CD4-positive, alpha-beta T cell treated with Interleukin-17A for 1 hour (primary cell): ENCODE data around the gene TPT1.

Source experiments
- DNase-seq: peaks from one replicate; pipeline ENCODE4 v3.0.0-alpha.2; 2020

Gene TPT1

GRCh38 chr13:45333251-45333976 lies 7.6 kb downstream of the TPT1 start:
- DNase-seq, result no peak

- no peak for DNase-seq
These were observed 8.2 kb downstream of the TPT1 start for GRCh38 chr13:45332831-45333219.

GRCh38 chr13:45332036-45332830 lies 8.8 kb downstream of the TPT1 start:
- DNase-seq, result no peak

GRCh38 chr13:45331692-45332035 lies 9.3 kb downstream of the TPT1 start:
- DNase-seq, result no peak

DNA sequence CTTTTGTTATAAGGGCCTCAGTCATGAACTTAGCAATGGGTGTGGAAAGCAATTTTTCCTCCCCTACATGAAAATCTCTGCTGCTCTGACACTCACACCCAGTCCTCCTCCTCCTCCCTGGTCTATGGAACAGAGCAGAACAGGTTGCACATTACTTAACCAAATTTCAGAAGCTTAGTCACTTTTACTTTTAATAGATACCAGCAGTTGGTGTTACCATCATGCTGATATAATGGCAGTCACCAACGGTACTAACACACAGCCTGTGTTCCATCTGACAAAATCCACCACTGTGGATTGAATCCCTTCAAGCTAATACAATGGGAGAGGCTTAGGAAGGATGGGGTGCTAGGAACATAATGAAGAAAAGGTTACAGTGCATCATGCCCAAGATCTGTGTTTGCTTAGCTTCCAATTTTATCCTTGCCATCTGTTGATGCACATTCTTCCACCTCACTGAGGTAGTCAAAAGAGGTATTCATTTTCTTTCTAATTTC lies 9.8 kb downstream of the TPT1 start:
- no peak for DNase-seq

DNA sequence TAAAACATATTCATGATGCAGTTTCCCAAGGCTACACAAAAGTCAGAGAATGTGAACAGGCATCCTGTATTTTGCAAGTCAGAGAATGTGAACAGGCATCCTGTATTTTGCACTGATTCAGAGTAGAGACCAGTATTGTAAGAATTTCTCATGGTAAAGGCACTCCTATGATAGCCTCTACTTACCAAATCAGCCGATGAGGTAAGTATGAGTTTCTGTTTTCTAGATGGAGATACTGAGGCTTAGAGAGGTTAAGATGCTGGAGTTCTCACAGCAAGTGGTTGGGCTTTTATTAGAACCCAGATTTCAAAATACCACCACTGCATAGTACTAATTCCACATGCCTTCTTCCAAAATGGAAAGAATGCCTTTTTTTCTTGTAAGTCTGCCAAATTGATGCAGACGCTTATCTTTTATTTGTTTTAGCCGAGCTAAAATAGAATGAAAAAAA lies 12.3 kb downstream of the TPT1 start:
- DNase-seq, result no peak

DNA sequence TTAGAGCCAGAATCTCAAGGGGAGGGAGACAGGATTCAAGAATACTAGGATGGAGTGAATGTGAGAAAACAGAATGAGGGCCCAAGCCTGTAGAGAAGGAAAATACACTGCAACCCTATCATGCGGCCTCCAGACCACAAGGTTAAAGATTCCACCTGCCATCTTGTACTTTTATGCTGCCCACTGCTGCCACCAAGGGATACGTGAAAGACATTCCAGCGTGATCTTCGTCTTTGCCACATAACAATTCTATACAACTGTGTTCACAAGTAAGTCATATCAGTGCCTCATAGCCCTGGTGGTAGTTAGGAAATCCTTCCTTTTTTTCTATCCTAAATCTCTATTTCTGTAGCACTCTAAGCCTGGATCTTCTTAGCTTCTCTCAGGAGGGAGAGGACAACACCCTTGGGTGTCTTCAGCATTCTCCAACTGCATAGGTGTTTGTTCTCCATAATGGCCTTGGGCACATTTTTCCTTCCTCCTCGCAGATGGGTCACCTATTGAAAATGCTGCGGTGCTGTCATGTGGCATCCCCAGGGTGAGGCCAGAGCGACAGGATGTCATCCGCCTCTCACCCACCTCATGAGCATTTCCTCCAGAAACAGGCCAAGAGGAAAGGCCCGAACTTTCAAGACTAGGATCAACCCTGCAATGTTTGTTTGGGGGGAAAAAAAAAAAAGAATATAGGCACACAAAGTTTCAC lies 13.6 kb downstream of the TPT1 start:
- DNase-seq, result no peak

DNA sequence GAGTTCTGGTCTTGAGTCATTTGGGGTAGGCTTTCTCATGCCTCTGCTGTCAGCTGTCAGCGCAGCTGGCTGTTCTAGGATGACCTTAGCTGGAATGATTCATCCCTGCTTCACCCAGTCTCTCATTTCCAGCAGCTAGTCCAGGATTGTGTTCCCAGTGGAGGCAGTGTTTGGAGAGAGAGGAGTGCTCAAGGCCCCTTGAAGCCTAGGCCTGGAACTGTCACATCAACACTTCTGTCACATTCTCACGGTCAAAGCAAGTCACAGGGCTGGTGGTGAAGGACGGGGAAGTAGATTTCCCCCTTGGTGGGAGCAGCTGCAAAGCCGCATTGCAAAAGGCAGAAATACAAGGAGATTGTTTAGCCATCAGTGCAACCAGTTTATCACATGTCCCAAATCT lies 15.2 kb downstream of the TPT1 start:
- no peak for DNase-seq

DNA sequence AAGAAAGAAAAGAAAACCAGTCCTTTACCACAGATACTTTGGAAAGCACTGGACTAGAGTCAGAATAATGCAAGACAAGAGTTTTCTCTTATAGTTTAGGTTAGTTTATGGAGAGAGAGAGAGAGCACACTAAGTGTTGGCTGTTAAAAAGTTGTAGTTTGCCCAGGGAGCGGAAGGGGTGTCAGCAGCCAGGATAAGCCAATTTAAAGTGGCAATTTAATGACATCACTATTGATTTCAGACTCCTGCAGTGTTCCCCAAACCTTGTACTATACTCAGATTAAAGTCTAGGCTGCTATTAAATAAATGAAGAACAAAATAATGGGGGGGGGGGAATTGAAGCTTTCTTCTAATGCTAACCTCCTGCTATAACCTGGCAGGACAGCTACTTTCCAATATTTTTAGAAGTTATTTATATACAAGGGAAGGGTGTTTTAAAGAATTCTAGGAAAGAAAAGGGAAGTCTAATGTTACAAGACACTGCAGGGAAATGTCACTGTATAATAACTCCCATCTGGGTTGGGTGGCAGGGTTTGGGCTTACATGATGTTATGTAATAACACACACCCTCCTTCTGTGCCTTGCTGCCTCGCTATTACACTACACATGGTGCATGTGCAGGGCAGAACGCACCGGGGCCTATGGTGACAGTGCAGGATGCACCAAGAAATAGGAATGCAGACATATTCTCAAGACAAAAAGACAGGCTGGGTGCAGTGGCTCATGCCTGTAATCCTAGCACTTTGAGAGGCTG lies 19.9 kb downstream of the TPT1 start:
- DNase-seq, result no peak

- no peak for DNase-seq
These were observed 24.0 kb downstream of the TPT1 start for GRCh38 chr13:45316996-45317395.

GRCh38 chr13:45316338-45316737 lies 24.6 kb downstream of the TPT1 start:
- no peak for DNase-seq

DNA sequence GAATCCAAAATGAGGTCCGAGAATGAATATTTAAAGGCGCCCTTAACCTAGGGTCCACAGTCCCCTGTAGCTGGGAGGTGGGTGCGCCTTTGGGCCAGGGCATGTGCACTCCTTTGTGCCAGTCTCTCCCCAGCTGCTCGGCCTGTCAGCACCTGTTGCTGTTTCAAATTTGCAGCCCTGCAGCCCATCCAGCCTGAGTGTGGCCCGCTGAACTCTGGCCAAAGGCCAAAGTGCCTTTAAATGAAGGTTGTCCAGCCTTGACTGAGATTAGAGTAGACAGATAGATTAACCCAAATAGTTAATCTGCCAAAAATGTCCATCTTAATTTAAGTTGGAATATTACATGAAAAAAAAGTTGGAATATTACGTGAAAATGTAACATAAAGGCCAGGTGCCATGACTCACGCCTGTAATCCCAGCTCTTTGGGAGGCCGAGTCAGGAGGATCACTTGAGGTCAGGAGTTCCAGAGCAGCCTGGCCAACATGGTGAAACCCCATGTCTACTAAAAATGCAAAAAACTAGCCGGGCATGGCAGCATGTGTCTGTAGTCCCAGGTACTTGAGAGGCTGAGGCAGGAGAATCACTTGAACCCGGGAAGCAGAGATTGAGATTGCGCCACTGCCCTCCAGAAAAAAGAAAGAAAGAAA lies 25.3 kb downstream of the TPT1 start:
- DNase-seq, result no peak

DNA sequence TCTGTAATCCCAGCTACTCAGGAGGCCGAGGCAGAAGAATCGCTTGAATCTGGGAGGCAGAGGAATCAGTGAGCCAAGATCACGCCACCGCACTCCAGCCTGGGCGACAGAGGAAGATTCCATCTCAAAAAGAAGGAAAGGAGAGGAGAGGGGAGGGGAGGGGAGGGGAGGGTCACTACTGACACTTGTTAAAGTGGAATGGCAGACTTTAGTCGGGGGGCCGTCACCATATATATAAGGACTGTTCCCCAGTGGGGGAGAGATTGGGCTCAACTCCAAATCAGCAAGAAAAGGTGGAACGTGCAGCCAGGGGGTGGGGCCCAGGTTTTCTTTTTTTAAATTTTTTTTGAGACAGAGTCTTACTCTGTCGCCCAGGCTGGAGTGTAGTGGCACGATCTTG lies 26.2 kb downstream of the TPT1 start:
- no peak for DNase-seq

DNA sequence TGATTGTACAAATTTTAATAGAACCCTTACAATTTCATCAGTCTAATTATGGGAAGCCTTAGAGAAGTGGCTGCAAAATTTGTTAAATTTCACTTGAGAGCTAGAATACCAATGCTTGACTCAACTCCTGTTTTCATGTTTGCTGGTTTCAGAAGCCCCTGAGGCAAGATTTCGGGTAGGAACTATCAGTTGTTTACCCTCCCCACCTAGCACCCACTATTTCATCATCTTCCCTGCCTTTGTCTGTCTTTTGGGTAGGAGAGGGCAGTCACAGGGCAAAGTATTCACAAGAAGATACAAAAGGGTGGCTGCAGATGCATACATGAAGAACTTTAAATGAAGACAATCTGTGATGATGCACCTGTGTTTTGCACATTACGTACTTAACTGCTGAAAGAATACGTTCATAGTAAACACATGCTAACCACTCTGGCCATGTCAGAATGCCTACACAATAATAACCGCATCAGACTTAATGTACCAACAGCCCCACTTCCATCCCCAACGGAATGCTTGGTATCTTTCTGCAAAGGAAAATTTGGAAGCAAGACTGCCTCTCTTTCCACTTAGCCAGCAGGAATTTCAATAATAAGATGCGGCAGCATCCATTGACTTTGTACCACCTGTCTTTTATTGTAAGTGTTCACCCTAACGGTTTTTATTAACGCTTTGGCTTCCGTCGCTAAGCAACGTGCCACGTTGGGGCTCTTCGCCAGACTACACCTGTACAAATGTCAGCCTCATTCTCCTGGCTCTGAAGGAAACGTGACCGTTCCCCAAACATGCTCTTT lies 30.4 kb downstream of the TPT1 start:
- no peak for DNase-seq

DNA sequence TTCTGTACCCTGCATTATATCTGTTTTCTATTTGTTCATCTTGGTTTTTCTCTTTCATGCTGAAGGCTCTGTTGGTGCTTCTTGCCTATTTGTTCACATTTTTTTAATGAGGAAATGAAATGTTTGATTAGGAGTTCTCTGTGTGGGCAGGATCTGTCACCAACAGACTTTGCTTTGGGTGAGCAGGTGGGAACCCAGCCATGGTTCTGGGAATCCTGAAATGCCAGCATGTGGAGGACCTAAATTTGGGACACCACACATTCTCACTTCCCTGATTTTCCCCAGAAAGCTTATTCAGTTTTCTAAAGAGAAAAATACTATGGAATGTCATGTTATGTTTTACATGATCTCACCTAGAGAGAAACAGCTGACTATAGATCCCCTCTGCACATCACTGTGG lies 34.0 kb downstream of the TPT1 start:
- no peak for DNase-seq

GRCh38 chr13:45305079-45305478 lies 35.9 kb downstream of the TPT1 start:
- no peak for DNase-seq

- no peak for DNase-seq
These were observed 37.1 kb downstream of the TPT1 start for GRCh38 chr13:45303866-45304265.

- DNase-seq, result no peak
These were observed 38.0 kb downstream of the TPT1 start for GRCh38 chr13:45303026-45303425.

- DNase-seq, result no peak
These were observed 38.5 kb downstream of the TPT1 start for GRCh38 chr13:45302507-45302906.

- no peak for DNase-seq
These were observed 39.7 kb downstream of the TPT1 start for GRCh38 chr13:45301263-45301662.

- no peak for DNase-seq
These were observed 40.6 kb downstream of the TPT1 start for GRCh38 chr13:45300190-45300985.
